H1 (cell line): Measurements from ENCODE around the gene COL5A3. TPM values are rescaled to one million over a fixed set of nuclear protein-coding genes. Genes with fewer than 3 reads are reported as not detected.

Source experiments
- ASH2L ChIP-seq: fragments of 200-600, 300-600 bp; sonication (generic); IDR thresholded peaks from one replicate; pipeline ENCODE4 v1.7.1; 2017; ENCODE audit warnings: low read length
- CTBP2 ChIP-seq: IDR thresholded peaks from 2 replicates; pipeline ENCODE4 v1.7.0; 2011; ENCODE audit warnings: borderline replicate concordance, mild to moderate bottlenecking, moderate library complexity, mixed read lengths, low read length; ENCODE audit not compliant: insufficient read depth, insufficient read length
- KDM4A ChIP-seq: IDR thresholded peaks from one replicate; pipeline ENCODE4 v1.7.1; 2012; ENCODE audit warnings: low read depth, mild to moderate bottlenecking, moderate library complexity, low read length, inconsistent platforms; ENCODE audit not compliant: severe bottlenecking
- NRF1 ChIP-seq: IDR thresholded peaks from 2 replicates; pipeline ENCODE4 v1.6.1; 2011; ENCODE audit warnings: mild to moderate bottlenecking, low read depth, low read length, improper control_type of control experiment
- PHF8 ChIP-seq: fragments of 200-600 bp; sonication (generic); conservative IDR thresholded peaks from 2 replicates; pipeline ENCODE4 v1.7.1; 2012; ENCODE audit warnings: low read depth, mild to moderate bottlenecking, inconsistent platforms, low read length, moderate library complexity
- RAD21 ChIP-seq, 2 experiments: IDR thresholded peaks in 1 of 2; conservative IDR thresholded peaks in 1 of 2; 2 replicates each; pipeline ENCODE4 v1.6.1; 2011; ENCODE audit warnings: low read depth in 2 of 2, low read length in 2 of 2, improper control_type of control experiment in 1 of 2, inconsistent platforms in 1 of 2, mild to moderate bottlenecking in 1 of 2, moderate library complexity in 1 of 2
- RBBP5 ChIP-seq: IDR thresholded peaks from 2 replicates; pipeline ENCODE4 v1.7.1; 2012; ENCODE audit warnings: low read depth, mild to moderate bottlenecking, inconsistent platforms, low read length, moderate library complexity, borderline replicate concordance
- SAP30 ChIP-seq: fragments of 300-600 bp; sonication (generic); IDR thresholded peaks from 2 replicates; pipeline ENCODE4 v1.7.1; 2012; ENCODE audit warnings: low read length, moderate library complexity, mild to moderate bottlenecking, inconsistent platforms; ENCODE audit not compliant: insufficient read depth, insufficient replicate concordance
- SIRT6 ChIP-seq: IDR thresholded peaks from one replicate; pipeline ENCODE4 v1.7.1; 2012; ENCODE audit warnings: low read length, inconsistent platforms
- SP2 ChIP-seq: IDR thresholded peaks from 2 replicates; pipeline ENCODE4 v1.6.1; 2012; ENCODE audit warnings: mild to moderate bottlenecking, low read length, inconsistent platforms
- polyA plus RNA-seq, 7 experiments: library from polyadenylated mRNA; depleted of rRNA in 3 of 7; stranded (reverse) in 5 of 7; unstranded in 2 of 7; fragments of >200 nt in 5 of 7; fragments of 200-250 nt in 2 of 7; gene quantifications; 1 replicate in 5 of 7; 2 replicates in 1 of 7; 4 replicates in 1 of 7; pipeline versions ENCODE4 v1.2.1 to v1.2.3, GENCODE V29; 2011 to 2013; ENCODE audit warnings: missing spikeins in 2 of 7, mixed read lengths in 2 of 7
- total RNA-seq: library from RNA; stranded (reverse); fragmentation: NEBNext Ultra II Directional; extraction: Animal tissue kit (Norgen Biotek cat#: 25700); gene quantifications from 2 replicates; pipeline ENCODE4 v1.2.1, GENCODE V29; 2021
- TF ChIP-seq, protein P1 (sequence below): fragments of 300-600 bp; sonication (generic); IDR thresholded peaks from 2 replicates; pipeline ENCODE4 v1.7.1; 2012; ENCODE audit warnings: low read length, moderate library complexity, mild to moderate bottlenecking, inconsistent platforms; ENCODE audit not compliant: insufficient replicate concordance

COL5A3 gene
- total and polyA plus RNA-seq, 2 of the 8 experiments (the other 6 are each of a cell fraction or from before 2014, with no cell fraction given), result 0.67 to 0.74 TPM

DNA sequence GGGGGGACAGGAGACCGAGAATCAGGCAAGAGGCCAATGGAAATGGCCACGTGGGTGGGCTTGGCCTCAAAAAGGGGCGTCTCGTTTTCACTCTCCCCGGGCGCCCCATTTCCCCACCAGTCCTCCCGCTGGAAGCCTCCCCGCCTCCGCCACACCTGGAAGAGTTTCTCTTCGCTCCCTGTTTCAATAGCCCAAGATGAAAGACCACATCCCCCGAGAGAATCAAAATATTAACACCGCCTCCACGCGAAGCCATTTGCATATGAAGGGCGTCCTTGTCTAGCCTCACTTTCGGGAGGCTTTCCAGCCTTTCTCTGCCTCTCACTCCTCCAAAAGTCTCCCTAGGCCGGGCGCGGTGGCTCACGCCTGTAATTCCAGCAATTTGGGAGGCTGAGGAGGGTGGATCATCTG lies 73.3 kb downstream of the COL5A3 start (continued):
- TF ChIP-seq, protein P1, sequence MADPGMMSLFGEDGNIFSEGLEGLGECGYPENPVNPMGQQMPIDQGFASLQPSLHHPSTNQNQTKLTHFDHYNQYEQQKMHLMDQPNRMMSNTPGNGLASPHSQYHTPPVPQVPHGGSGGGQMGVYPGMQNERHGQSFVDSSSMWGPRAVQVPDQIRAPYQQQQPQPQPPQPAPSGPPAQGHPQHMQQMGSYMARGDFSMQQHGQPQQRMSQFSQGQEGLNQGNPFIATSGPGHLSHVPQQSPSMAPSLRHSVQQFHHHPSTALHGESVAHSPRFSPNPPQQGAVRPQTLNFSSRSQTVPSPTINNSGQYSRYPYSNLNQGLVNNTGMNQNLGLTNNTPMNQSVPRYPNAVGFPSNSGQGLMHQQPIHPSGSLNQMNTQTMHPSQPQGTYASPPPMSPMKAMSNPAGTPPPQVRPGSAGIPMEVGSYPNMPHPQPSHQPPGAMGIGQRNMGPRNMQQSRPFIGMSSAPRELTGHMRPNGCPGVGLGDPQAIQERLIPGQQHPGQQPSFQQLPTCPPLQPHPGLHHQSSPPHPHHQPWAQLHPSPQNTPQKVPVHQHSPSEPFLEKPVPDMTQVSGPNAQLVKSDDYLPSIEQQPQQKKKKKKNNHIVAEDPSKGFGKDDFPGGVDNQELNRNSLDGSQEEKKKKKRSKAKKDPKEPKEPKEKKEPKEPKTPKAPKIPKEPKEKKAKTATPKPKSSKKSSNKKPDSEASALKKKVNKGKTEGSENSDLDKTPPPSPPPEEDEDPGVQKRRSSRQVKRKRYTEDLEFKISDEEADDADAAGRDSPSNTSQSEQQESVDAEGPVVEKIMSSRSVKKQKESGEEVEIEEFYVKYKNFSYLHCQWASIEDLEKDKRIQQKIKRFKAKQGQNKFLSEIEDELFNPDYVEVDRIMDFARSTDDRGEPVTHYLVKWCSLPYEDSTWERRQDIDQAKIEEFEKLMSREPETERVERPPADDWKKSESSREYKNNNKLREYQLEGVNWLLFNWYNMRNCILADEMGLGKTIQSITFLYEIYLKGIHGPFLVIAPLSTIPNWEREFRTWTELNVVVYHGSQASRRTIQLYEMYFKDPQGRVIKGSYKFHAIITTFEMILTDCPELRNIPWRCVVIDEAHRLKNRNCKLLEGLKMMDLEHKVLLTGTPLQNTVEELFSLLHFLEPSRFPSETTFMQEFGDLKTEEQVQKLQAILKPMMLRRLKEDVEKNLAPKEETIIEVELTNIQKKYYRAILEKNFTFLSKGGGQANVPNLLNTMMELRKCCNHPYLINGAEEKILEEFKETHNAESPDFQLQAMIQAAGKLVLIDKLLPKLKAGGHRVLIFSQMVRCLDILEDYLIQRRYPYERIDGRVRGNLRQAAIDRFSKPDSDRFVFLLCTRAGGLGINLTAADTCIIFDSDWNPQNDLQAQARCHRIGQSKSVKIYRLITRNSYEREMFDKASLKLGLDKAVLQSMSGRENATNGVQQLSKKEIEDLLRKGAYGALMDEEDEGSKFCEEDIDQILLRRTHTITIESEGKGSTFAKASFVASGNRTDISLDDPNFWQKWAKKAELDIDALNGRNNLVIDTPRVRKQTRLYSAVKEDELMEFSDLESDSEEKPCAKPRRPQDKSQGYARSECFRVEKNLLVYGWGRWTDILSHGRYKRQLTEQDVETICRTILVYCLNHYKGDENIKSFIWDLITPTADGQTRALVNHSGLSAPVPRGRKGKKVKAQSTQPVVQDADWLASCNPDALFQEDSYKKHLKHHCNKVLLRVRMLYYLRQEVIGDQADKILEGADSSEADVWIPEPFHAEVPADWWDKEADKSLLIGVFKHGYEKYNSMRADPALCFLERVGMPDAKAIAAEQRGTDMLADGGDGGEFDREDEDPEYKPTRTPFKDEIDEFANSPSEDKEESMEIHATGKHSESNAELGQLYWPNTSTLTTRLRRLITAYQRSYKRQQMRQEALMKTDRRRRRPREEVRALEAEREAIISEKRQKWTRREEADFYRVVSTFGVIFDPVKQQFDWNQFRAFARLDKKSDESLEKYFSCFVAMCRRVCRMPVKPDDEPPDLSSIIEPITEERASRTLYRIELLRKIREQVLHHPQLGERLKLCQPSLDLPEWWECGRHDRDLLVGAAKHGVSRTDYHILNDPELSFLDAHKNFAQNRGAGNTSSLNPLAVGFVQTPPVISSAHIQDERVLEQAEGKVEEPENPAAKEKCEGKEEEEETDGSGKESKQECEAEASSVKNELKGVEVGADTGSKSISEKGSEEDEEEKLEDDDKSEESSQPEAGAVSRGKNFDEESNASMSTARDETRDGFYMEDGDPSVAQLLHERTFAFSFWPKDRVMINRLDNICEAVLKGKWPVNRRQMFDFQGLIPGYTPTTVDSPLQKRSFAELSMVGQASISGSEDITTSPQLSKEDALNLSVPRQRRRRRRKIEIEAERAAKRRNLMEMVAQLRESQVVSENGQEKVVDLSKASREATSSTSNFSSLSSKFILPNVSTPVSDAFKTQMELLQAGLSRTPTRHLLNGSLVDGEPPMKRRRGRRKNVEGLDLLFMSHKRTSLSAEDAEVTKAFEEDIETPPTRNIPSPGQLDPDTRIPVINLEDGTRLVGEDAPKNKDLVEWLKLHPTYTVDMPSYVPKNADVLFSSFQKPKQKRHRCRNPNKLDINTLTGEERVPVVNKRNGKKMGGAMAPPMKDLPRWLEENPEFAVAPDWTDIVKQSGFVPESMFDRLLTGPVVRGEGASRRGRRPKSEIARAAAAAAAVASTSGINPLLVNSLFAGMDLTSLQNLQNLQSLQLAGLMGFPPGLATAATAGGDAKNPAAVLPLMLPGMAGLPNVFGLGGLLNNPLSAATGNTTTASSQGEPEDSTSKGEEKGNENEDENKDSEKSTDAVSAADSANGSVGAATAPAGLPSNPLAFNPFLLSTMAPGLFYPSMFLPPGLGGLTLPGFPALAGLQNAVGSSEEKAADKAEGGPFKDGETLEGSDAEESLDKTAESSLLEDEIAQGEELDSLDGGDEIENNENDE, result no peak
- no peak for TF ChIP-seq CTBP2
- no peak for TF ChIP-seq SIRT6
- no peak for TF ChIP-seq KDM4A
- peak; percentile 35 for TF ChIP-seq ASH2L
- no peak for TF ChIP-seq SAP30
- TF ChIP-seq RAD21 (IDR thresholded peaks at IDR 0.05 in 1 of 2, conservative IDR thresholded peaks at IDR 0.05 in 1 of 2; ENCODE audit: low read depth in 2 of 2, low read length in 2 of 2), result no peak
- no peak for TF ChIP-seq SP2
- no peak for TF ChIP-seq NRF1
- TF ChIP-seq PHF8, result no peak
- TF ChIP-seq RBBP5, result 0 out of 2 replicates have a peak, but pooled peaks have one; percentile 34
